Hematopoietic multipotent progenitor cell treated with erythropoietin and hydrocortisone succinate and interleukin-3 and kit ligand, for 8 days (in vitro differentiated cells): ENCODE data around the gene ELAVL2.

Source experiments
- DNase-seq: peaks from one replicate; pipeline ENCODE4 v3.0.0-alpha.2; 2015

Gene ELAVL2

DNA sequence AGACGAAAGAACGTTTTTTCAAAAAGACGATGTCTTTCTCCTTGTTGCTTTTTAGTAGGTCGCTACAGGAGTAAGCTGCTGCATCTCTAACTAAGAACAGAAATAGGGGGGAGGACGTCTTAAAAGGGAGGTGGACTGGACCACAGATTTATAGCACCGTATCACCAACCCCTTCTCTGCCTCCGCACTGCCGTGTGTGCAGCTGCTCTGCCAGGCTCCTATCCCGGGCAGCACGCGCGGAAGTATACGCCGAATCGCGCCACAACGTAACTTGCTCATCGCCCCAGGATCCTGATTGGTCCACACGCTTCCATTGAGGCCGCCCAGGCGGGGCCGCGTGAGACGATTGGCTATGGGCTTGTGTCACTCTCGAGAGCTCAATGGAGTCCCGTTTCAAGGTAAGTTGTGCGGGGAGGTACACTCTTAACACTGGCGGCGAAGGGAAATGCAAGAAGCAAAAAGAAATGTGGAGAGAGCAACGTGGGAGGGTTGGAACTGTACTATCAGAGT, at the start of gene ELAVL2:
Gene ELAVL2 (minus strand): TSS at position 121 of the 510 bp plus-strand sequence. CDS start 64,006 bp downstream, outside the sequence.
- DNase-seq = peak; percentile 20

DNA sequence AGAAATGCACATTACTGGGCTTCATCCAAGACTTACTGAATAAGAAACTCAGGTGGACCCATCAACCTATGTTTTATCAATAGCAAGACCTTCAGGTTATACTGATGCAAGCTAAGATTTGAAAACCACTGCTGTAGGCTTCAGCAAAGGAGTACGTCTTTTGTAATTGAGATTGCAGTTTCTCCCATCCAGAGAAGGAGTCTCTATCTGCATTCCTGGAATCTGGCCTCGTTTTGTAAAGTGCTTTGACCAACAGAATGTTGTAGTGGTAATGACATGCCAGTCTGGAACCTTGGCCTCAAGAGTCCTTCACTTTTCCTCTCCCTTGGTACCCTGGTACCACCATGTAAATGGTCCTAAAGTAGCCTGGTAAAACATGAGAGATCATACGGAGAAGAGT, 32.2 kb upstream of the ELAVL2 start:
- no peak for DNase-seq

DNA sequence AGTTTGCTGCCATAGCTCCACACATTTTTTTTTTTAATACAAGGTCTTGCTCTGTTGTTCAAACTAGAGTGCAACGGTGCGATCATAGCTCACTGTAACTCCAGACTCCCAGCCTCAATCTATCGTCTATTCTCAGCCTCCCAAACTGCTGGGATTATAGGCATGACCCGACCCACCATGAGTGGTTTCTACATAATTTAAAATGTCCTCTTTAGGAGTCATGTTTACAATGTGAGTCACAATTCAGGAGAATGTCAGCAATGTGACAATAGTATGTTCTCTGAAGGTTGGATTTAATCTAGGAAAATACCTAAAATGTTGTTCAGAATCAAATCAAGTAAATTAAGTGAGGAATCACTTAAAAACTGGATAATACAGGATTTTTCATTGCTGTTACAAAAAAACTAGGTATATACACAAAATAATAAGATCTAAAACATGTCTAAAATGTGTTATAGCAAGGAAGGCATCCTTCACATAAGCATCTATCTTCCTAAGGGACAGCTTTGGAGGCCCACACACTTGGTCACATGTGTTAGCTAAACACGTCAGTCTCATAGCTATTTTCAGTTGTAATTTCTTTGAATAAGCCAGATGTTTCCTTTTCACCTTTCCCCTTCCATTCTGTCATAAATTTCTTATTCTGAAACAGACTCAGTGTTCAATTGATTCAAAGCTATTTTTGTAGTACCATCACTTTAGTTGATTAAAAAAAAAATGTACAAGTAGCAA, 30.0 kb upstream of the ELAVL2 start:
- DNase-seq = no peak

DNA sequence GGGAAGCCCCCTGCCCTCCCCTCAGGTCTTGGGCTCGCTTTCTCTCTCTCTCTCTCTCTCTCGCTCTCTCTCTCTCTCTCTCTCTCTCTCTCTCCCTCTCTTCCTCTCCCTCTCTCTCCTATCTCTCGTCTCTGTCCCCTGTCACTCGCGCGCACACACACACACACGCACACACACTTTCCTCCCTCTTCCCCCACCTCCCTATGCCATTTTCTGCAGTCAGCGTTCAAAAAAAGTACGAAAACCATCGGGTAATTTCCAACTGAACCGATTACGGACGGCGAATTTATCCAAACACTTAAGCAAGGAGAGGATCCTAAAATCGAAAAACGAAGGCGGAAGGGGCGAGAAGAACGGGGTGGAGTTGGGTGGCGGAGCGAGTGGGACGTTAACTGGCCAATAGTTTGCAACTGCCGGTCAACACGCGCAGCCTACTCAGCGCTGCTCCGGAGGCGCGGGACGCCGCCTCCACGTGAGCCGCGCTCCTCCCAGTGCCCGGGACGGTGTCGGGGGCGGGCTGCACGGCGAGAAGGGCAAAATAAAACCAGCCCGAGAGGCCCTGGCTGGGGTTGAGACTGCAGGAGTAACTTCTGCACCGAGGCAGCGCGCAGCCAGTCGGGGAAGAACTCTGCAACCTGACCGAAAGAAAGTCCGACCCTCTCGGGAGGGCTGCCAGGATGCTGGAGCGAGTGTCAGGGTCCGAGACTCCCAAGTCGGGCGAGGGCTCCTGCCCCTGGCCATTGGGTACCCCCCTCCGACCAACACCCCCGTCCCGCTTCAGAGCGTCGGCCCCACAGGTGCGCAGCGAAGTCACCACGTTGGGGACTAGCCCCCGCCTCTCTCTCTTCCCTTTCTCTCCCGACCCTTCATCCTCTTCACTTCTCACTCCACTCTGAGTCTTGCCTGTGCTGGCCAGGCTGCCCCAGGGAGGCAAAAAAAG, 24.9 kb upstream of the ELAVL2 start:
- DNase-seq = no peak

DNA sequence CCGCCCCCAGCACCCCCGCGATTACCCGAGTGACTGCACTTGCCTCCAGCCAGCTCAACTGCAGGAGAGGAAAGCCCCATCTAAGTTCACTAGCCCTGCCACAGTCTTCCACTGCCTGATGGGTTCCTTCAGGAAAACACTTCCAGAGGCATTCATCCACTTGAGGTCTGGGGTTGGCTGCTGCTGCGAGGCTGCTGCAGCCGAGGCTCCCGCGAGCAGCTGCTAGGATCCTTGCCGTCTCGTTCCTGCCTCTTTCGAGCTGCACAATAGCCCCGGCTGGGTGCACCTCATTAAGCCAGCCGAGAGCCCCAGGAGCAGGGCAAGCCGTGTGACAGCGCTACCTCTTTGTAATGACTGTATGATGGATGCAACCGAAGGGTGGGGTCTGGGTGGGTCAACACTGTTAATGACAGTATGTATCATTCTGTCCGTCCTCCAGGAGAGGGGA, 24.2 kb upstream of the ELAVL2 start:
- no peak for DNase-seq

DNA sequence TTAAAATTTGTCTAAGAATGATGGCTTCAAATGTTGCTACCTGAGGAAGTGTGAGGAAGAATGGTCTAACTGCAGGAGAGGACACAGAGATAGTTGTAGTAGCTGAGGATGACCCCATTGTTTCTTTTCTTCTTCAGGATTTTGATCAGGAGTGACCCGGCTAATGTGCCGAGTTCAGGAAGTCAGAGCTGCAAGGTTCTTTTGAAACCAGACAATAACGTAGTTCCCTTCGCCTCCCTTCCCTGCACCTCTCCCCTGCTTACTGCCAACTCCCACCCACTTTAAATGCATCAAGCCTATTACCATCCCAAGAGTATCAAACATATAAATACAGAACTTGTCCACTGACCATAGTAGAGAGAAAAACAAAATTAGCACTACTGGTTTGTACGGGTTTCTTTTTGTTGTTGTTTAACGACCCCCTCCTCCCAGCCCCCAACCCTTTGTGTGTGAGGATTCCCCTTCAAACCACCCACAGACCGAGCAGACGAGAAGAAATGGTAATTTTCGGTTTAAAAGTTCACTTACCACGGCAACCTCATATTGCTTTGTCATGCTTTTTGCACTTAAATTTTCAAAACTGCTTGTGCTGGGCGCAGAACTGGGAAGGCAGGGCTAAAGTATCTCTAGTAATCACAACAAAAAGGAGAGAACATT, 23.5 kb upstream of the ELAVL2 start:
- DNase-seq = no peak

DNA sequence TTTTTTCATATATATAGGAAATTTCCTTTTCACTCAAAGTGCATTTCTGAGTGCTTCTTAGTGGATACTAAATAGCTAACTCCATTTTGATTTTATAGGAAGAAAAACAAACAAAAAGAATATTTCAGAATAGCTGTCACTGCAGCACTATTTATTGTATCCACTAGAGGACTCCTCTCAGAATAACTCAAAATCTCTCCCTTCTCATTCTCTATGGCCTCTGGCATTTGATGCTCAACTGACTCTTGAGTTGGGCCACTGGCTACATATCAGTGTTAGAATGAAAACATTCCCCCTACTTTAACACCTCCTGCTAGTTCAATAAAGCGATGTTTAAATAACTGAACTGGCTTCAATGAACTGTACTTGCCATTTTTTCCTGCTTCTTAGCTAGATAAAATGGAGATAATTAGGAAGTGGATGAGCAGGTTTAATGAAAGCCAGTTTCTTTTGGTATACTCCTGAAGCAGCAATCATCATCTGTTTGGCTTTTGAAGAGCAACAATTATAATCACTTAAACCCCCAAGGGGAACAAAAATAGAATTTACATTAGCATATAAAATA, 16.6 kb upstream of the ELAVL2 start:
- no peak for DNase-seq

DNA sequence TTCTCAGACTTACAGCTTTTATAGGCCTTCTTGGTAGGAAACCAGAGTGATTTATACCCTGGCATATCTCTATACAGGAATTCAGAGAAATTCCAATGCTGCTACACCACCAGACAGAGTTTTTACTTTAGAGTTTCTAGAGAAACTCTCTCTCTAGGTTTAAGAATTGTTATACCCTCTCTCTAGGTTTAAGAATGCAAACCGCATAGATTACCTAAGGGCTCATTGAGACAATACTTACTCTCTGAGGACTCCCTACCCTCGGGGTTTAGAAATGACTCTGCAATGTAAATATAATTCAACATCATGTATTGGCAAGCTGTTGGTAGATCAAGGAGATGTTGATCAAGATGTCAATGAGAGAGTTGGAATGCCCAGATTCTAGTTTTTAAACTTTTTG, 15.3 kb upstream of the ELAVL2 start:
- DNase-seq = no peak

DNA sequence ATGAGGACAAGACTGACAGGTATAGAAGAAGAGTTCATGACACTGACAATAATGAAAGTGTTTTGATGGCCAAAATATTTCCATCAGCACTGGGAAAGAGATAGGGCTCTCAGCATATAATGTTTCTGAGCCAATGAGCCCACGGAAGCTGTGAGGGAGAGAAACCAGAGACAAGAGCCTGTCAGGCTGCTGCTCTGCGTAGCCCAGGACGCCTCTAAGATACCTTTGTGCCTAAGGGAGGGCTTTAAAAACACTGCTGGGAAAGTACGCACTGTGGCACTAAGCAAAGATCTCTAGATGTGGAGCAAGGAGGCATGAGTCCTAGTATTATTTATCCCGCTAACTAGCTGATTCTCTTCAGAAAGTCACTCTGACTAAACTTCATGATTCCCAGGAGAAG, 11.0 kb upstream of the ELAVL2 start:
- no peak for DNase-seq

DNA sequence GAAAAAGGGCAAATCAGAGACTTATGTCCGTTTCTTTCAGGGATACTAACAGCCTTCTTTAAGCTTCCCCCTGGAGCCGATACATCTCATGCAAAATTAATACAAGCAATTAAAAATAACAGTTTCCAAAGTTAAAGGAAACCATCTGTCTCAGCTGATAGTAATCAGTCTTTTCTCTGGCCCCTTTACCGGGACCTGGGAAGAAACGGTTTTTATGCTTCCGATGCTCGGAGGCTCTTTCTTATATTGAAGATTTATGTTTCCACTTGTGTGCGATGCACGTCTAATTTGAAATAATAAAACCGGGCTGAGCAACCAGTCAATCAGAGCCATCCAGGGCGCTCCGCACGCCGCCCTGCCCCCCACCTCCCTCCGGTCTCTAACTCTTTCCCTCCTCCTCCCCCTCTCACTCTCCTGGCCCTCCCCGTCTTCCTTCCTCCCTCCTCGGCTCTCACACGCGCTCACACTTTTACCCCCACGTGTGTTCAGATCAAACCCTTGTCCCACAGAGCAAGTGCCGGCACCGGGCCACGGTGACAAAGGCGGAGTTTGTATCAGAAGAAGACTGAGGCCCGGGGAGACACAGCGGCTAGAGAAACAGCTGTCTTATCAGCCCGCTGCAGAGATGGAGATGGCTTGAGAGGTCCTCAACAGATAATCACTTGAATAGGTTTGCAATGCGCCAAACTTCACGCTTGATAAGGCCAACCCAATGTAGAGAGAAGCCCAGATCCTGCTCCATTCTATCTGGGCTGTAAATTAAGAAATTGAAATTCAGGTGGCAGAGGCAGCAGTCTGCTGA, 5.1 kb upstream of the ELAVL2 start:
- DNase-seq = peak; percentile 42

DNA sequence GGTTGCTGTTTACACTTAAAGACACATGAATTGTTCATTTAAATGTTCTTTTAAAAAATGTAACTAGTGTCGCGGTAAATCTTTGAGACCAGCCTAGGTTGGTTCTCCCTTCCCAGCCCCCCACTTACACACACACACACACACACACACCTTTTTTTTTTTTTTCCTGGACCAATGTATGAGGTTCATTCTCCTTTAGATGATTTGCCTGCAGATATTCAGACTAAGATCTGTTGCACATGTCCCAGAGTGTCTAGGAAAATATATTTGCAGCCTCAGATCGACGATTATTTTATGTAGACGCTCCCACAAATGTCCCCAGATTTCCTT, 4.4 kb upstream of the ELAVL2 start:
- DNase-seq = no peak

DNA sequence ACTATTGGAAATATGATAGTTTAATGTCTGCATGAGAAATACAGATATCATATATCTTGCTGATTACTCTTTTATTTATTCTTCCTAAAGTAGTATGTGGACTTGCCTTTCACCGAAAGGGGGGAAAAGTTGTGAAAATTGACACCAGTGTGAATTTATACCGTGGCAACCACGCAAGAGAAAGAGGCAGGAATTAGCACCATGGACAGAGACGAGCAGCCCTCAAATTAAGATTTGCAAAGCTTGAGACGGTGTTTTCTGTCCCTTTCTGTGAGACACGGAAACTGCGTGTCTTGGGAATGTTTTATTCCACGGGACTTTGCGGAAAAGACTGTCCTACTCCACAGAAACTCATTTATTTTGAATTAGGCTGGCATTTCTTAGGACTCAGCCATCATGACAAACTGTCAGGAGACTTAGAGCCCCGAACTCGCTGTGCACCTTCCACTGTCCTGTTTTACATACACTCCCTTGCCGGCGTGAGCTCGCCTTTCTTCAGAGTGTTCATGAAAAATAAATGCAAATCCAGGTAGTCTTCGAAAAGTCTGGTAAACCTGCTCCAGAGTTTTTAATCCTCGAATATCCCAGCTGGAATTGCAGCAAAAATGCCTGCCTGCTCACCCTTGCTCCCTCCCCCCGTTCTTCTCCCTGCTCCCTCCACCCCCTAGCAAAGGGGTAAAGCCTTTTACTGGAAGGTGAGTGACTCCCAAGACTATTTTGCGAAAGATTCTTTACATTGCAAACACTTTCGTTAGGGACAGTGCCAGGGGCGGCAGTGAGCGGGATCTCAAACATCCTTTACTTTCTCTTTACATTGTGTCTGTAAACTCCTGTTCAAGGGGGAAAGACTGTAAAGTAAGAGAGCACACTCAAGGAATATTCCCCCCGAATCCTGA, 3.8 kb upstream of the ELAVL2 start:
- DNase-seq = no peak

DNA sequence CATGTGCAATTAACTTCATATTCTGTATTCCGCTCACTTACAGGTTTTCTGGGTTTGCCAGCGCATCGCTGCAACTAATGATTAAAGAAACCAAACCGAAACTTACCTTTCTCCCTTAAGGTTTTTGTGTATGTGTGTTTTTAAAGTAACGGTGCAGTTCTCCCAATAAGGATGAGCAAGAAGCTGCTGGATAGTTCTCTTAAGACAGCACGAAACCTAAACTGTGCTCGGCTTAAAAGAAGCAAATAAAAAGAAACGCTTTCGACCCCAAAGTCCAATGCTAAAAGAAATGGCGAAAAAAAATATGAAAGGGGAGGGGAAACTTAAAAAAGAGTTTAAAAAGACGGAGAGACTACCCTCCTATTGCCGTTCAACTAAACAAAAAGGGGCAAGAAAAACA, 340 bp downstream of the ELAVL2 start:
- DNase-seq = no peak

DNA sequence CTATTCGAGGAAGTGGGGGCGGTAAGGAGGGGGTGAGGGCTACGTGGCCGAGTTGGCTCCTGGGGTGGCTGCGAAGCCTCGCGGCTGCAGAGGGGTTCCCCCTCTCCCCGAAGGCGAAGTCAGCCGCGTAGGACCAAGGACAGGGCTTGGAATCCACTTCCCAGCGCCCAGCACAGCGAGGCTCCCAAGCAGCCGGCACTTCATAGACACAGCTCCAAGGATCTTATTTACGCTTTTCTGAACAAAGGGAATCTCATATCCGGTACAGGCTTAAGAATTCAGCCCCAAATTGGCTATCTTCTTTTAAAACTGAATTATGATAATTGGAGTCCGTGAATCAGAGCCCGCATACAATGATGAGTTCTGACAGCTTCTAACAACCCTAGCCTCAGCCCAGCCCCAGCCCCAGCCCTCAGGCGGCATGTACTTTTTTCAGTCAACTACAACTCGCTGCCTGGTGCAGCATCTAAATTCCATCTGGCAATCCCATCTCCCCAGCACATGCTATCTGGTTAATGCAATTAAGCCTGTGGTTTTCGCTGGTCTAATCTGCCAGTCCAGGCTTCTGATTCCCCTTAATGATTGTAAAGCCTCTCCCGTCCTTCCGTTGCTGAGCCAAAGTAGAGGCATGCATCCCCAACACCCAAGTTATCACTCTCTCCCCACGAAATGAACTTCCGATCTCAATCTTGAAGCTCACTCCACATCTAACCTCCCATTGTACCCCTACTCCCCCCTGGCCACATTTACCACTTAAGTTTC, 1.0 kb downstream of the ELAVL2 start:
- peak; percentile 19 for DNase-seq

DNA sequence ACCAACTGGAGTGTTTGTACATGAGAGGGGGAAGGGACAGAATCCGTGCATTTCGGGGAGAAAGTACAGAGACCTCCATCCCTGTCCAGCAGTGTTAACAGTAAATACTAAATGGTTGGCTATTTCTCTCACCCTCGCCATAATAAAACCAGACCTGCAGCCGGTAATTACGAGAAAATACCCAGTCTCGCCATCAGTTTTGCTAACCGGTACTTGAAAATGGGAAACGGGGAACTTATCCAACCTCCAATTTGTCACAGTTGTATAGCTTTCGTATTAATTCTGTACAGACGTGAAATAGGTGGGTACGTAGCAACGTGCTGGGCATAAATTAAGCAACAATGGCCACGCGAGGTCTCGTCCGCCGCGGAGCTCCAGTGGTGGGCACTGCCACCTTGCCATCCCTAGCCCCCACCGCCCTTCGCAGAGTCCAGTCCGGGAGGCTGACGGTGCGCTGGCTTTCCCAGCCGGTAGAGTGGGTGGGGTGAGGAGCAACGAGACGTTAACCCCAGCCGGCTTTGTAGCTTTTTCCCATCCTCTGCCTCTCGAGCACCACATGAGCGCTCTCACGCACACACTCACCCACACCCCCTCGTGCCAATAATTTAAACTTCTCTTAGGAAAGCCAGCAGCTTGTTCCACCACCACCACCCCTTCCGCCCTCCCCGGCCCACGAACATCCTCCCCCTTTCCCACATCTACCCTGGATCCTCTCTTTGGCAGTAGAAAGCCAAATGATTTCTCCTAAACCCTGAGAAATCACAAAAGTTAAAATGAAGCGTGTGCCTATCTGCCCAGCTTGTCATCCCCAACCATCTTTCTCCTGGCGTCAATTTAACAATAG, 1.8 kb downstream of the ELAVL2 start:
- DNase-seq = no peak

DNA sequence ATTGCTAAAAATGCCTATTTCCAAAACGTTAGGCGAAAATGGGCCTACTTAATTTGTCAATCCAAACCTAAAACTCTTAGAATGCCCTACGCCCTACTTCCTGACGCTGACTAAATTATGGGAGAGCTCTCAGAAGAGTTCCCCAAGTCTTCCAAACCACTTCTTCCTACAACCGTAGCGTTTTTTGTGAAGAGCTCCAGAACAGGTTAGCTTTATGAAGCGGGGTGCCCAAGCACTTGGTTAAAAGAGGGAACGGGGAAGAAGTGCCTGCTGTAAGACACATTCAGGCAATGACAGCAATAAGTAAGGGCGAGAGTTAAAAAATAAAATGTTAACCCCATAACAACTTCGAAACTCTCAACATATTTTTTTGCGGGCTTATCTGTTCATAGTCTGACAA, 2.8 kb downstream of the ELAVL2 start:
- DNase-seq = no peak

DNA sequence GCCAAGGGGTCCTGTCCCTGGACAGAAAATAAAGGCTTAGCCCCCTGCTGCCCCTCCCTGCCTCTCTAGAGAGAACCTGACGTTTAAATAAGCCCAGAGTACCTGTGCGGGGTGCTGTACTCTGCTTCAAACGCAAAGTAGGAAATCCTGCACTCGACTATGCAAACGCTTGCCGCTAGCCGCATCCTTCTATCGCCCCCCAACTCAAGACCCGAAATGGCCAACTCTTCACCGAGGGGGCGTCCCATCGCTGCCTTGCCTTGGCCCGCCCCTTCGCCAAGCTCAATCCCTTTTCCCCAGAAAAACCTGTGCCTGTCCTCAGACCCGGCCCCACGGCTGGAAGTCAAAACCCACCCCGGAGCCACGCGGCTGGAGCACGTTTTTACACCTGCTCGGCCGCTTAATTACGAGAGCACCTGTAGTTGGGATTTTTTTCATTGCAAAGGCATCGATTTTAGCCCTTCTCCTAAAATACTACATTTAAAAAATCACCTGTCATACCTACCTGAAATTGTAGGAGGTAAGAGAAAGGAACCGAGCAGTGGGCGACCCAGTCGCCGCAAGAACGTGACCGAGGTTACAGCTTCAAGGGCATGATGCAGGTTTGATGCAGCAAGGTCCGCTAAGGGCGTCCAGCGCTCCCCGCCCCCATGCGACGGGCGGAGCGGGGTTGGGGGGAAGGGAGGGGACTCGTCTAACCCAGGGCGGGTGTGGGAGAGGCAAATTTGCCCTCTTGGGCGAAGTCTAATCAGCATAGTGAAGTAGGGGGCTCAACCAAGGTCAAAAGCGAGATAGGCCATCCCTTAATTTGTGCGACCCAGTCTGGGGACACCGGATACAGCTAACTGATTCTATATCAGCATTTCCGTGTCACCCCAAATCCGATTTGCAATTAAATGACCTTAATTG, 3.5 kb downstream of the ELAVL2 start:
- no peak for DNase-seq
